ENCODE data around the gene OR4E2.
"Not testable (repeated sequence)": the region's sequence is repeated elsewhere in the genome, so short reads cannot be mapped to it uniquely, and the experiment has no call there.

OR4E2 gene

GRCh38 chr14:21694425-21694824, 40.8 kb downstream of the OR4E2 start:
- TF ChIP-seq, protein P1, sequence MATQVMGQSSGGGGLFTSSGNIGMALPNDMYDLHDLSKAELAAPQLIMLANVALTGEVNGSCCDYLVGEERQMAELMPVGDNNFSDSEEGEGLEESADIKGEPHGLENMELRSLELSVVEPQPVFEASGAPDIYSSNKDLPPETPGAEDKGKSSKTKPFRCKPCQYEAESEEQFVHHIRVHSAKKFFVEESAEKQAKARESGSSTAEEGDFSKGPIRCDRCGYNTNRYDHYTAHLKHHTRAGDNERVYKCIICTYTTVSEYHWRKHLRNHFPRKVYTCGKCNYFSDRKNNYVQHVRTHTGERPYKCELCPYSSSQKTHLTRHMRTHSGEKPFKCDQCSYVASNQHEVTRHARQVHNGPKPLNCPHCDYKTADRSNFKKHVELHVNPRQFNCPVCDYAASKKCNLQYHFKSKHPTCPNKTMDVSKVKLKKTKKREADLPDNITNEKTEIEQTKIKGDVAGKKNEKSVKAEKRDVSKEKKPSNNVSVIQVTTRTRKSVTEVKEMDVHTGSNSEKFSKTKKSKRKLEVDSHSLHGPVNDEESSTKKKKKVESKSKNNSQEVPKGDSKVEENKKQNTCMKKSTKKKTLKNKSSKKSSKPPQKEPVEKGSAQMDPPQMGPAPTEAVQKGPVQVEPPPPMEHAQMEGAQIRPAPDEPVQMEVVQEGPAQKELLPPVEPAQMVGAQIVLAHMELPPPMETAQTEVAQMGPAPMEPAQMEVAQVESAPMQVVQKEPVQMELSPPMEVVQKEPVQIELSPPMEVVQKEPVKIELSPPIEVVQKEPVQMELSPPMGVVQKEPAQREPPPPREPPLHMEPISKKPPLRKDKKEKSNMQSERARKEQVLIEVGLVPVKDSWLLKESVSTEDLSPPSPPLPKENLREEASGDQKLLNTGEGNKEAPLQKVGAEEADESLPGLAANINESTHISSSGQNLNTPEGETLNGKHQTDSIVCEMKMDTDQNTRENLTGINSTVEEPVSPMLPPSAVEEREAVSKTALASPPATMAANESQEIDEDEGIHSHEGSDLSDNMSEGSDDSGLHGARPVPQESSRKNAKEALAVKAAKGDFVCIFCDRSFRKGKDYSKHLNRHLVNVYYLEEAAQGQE (IDR thresholded peaks at IDR 0.05; ENCODE audit: insufficient replicate concordance, low read depth) = no peak
- no peak for TF ChIP-seq SPI1 (IDR thresholded peaks at IDR 0.05; ENCODE audit: borderline replicate concordance, low read depth)
- no peak for TF ChIP-seq GABPA (IDR thresholded peaks at IDR 0.05; ENCODE audit: low read depth)

GRCh38 chr14:21697662-21698061, 44.0 kb downstream of the OR4E2 start:
- not testable (repeated sequence) for H3K27me3 ChIP-seq (ENCODE audit: insufficient read depth, poor library complexity, severe bottlenecking); H3K27ac ChIP-seq (replicated peaks); DNase-seq (ENCODE audit: low read depth in 1 of 2, low spot score in 1 of 2); H3K4me3 ChIP-seq (replicated peaks; ENCODE audit: insufficient read depth, low read length)

More at GRCh38 chr14:21694425-21694824, 40.8 kb downstream of the OR4E2 start:
- Histone ChIP-seq H3K27ac (replicated peaks) (no peak overlapping the region), H3K4me3 (replicated peaks; ENCODE audit: insufficient read depth, low read length) (no peak overlapping the region), H3K27me3 (ENCODE audit: insufficient read depth, poor library complexity, severe bottlenecking) (no peaks in the 10 kb centered on the region)
- no peak for DNase-seq (ENCODE audit: low read depth in 1 of 2, low spot score in 1 of 2)

GRCh38 chr14:21698538-21698937, 44.9 kb downstream of the OR4E2 start:
- not testable (repeated sequence) for DNase-seq (ENCODE audit: low read depth in 1 of 2, low spot score in 1 of 2); H3K27ac ChIP-seq (replicated peaks); H3K4me3 ChIP-seq (replicated peaks; ENCODE audit: insufficient read depth, low read length); H3K27me3 ChIP-seq (ENCODE audit: insufficient read depth, poor library complexity, severe bottlenecking)

DNA sequence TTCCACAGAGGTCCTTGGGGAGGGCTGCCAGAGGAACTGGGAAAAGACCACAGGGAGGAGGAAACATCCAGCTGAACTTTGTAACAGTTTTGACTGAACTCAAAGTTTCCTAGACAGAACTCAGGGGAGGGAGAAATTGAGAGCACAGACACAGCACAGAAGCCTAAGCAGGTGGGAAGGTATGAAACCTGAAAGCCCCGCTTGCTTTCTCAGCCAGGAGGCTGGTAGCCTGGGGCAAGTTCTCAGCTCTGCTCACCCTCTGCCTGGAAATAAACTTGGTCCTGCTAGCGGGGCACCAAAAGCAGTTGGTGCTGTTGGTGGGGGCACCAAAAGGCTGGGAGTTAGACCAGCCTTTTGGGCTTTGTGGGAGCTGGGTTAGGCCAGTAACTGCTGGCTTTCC, 45.9 kb downstream of the OR4E2 start:
- Histone ChIP-seq H3K4me3 (replicated peaks; ENCODE audit: insufficient read depth, low read length) (no peak overlapping the region), H3K27me3 (ENCODE audit: insufficient read depth, poor library complexity, severe bottlenecking) (peaks cover 3% of the 10 kb centered on the region), H3K27ac (replicated peaks) (no peak overlapping the region)
- no peak for DNase-seq (ENCODE audit: low read depth in 1 of 2, low spot score in 1 of 2)
- TF ChIP-seq, protein P2, sequence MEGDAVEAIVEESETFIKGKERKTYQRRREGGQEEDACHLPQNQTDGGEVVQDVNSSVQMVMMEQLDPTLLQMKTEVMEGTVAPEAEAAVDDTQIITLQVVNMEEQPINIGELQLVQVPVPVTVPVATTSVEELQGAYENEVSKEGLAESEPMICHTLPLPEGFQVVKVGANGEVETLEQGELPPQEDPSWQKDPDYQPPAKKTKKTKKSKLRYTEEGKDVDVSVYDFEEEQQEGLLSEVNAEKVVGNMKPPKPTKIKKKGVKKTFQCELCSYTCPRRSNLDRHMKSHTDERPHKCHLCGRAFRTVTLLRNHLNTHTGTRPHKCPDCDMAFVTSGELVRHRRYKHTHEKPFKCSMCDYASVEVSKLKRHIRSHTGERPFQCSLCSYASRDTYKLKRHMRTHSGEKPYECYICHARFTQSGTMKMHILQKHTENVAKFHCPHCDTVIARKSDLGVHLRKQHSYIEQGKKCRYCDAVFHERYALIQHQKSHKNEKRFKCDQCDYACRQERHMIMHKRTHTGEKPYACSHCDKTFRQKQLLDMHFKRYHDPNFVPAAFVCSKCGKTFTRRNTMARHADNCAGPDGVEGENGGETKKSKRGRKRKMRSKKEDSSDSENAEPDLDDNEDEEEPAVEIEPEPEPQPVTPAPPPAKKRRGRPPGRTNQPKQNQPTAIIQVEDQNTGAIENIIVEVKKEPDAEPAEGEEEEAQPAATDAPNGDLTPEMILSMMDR (IDR thresholded peaks at IDR 0.05; ENCODE audit: insufficient read depth, low read length) = no peak
- TF ChIP-seq SPI1 (IDR thresholded peaks at IDR 0.05; ENCODE audit: borderline replicate concordance, low read depth) = no peak

DNA sequence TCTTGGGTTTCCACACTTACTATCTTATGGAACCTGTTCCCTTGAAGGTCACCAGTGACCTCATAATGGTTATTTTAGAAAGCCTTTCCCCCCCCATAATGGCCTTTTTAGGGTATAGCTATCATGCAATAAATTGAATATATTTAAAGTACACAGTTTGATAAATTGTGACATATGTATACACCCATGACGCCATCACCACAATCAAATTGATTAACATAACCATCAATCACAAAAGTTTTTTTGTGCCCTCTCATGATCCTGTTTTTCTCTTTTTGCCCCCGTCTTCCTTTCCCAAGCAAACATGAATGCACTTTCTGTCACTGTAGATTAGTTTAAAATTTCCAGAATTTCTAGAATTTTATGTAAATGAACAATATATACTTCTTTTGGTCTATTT, 48.7 kb downstream of the OR4E2 start:
- peaks cover 3% of the 10 kb centered on the region for H3K27me3 ChIP-seq (ENCODE audit: insufficient read depth, poor library complexity, severe bottlenecking)
- DNase-seq (ENCODE audit: low read depth in 1 of 2, low spot score in 1 of 2) = no peak
- H3K27ac ChIP-seq (replicated peaks) = no peak overlapping the region
- TF ChIP-seq, protein P2 (IDR thresholded peaks at IDR 0.05; ENCODE audit: insufficient read depth, low read length) = no peak
- TF ChIP-seq POLR2AphosphoS5 (IDR thresholded peaks at IDR 0.05; ENCODE audit: low read depth) = no peak
- TF ChIP-seq, protein P1 (IDR thresholded peaks at IDR 0.05; ENCODE audit: insufficient replicate concordance, low read depth) = no peak
- TF ChIP-seq GABPA (IDR thresholded peaks at IDR 0.05; ENCODE audit: low read depth) = no peak
- TF ChIP-seq SPI1 (IDR thresholded peaks at IDR 0.05; ENCODE audit: borderline replicate concordance, low read depth) = no peak
- H3K4me3 ChIP-seq (replicated peaks; ENCODE audit: insufficient read depth, low read length) = no peak overlapping the region

Data from HL-60 (cell line).